AG04450 (cell line): ENCODE results near the gene MICB. TPM values are rescaled to one million over a fixed set of nuclear protein-coding genes. Genes with fewer than 3 reads are reported as not detected.

Source experiments
- CTCF ChIA-PET: fragments of 300-600, 350-600 bp; formaldehyde crosslinking; extraction: SDS; loops from one replicate; lab custom pipeline; 2022; ENCODE audit warnings: antibody characterized with exemption, inconsistent platforms; lab: Charles Lee
- POLR2A ChIA-PET: fragments of 350-600 bp; formaldehyde crosslinking; extraction: SDS; loops from one replicate; lab custom pipeline; 2021; ENCODE audit warnings: antibody characterized with exemption, inconsistent platforms; lab: Yijun Ruan, JAX
- DNase-seq: peaks from one replicate; pipeline ENCODE4 v3.0.0-alpha.2; 2011; ENCODE audit warnings: low read depth, low spot score
- H3K27ac ChIP-seq: one replicate; pipeline ENCODE4 v1.5.1; 2012; ENCODE audit warnings: low read depth, low read length, control low read depth
- H3K27me3 ChIP-seq: one replicate; pipeline ENCODE4 v1.6.0; 2012; ENCODE audit warnings: low read length; ENCODE audit not compliant: control insufficient read depth, insufficient read depth
- H3K4me3 ChIP-seq: 2 replicates; pipeline ENCODE4 v1.5.1; 2011; ENCODE audit warnings: mild to moderate bottlenecking, low read depth, low read length, control low read depth
- H3K9me3 ChIP-seq: 2 replicates; pipeline ENCODE4 v1.5.1; 2012; ENCODE audit warnings: low read length; ENCODE audit not compliant: control insufficient read depth, insufficient read depth
- CTCF ChIP-seq: IDR thresholded peaks from 2 replicates; pipeline ENCODE4 v1.5.1; 2011; ENCODE audit warnings: low read depth, low read length, control low read depth, inconsistent platforms
- polyA plus RNA-seq: library from polyadenylated mRNA; depleted of rRNA; stranded (reverse); fragments of >200 nt; gene quantifications from 2 replicates; pipeline ENCODE4 v1.2.3, GENCODE V29; 2011

The MICB gene
- polyA plus RNA-seq, 1 experiment, result 17.9 TPM

DNA sequence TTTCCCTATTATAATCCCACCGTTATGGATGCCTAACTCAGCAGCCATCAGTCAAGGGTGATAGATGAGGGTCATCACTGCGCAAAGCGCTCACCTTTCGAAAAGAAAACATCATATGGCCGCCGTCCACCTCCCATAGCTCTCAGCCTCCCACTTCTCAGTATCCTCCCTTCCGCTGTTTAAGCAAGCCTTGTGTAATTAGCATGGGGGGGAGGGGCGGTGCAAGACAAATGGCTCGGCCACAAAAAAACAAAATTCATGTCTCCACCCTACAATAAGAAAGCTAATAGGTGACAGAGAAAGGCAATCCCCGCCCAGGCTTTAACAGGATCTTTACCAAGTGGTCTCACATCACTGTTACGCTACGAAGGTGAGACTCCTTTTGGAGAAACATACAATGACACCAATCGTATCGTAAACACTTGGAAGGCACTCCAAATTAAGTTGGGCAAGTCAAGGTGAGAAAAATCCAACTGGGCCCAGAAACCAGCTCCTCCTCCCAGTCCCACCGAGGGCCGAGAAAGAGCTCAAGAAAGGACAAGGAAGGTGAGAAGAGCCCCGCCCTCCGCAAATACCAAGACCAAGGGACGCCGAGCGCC lies 43.2 kb downstream of the MICB start:
- POLR2A ChIA-PET, result interaction anchor here (0.5 to 2.2 kb wide), 9 partner anchors 9 to 79 kb away, joined by 3 to 24 read pairs (median 4); partner anchors contain the start of gene MCCD1
- CTCF ChIA-PET, result interaction anchor here (0.6 to 14.1 kb wide), 5 partner anchors 39 to 120 kb away, joined by 4 to 388 read pairs (median 6); partner anchors contain the start of genes C6orf47 and NCR3

DNA sequence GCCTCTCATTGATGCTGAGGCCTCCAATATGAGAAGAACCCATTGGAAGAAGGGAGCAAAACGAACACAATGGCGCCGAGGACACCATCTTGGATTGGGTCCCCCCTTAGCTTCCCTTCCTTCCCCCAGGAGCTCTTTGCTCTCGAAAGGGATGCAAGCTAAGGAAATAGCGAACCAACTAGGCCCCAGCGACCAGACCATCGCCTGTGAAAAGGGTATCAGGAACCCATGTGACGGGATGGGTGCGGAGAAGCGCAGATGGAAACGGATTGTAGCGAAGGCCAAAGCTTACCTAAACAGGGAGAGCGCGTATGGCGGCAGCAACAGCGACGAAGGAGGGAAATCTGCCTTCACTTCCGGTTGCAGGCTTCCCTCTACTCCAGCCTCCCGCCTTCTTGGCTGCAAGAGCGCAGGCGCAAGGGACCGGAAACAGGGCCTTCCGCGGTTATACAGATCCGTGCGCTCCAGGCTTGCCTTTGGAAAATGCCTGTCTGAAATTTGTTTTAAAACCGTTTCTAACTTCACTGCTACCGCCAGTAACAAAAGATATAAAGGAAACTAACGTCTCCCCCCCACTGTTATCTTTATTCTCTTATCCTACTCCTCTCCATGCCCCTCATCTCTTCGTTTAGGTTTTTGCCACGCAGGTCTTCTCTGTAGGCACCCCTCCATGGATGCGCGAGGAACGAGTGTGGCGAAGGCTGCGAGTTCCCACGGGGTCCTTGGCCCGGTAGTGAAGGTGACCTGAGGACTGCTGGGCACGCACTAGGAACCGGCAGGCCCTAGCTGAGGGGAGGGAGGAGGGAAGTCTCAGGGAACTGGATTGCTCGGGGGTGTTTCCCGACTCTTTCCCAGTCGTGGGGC lies 43.9 kb downstream of the MICB start, which contains the start of gene DDX39B:
Gene DDX39B (minus strand): TSS at position 346 of the 864 bp plus-strand sequence. CDS start 1,471 bp downstream, outside the sequence.
- Histone ChIP-seq H3K4me3 (peak within 1 kb of the TSS; percentile 92), H3K9me3 (no peaks in the 10 kb centered on the region), H3K27me3 (no peaks in the 10 kb centered on the region), H3K27ac (peak within 1 kb of the TSS; percentile 95)
- POLR2A ChIA-PET, result interaction anchor here (1.0 to 2.2 kb wide), 8 partner anchors 10 to 79 kb away, joined by 3 to 24 read pairs (median 5); partner anchors contain the start of gene MCCD1
- CTCF ChIA-PET, result interaction anchor here (0.7 to 14.1 kb wide), 5 partner anchors 39 to 863 kb away, joined by 3 to 388 read pairs (median 5); partner anchors contain the start of gene NCR3
- DNase-seq, result peak; percentile 93
- TF ChIP-seq CTCF, result no peak

More for the DNA sequence above, 43.2 kb downstream of the MICB start:
- Histone ChIP-seq H3K27me3 (no peaks in the 10 kb centered on the region), H3K9me3 (no peaks in the 10 kb centered on the region), H3K27ac (peak overlapping the region; percentile 95), H3K4me3 (peak overlapping the region; percentile 92)
- no peak for TF ChIP-seq CTCF
- no peak for DNase-seq

DNA sequence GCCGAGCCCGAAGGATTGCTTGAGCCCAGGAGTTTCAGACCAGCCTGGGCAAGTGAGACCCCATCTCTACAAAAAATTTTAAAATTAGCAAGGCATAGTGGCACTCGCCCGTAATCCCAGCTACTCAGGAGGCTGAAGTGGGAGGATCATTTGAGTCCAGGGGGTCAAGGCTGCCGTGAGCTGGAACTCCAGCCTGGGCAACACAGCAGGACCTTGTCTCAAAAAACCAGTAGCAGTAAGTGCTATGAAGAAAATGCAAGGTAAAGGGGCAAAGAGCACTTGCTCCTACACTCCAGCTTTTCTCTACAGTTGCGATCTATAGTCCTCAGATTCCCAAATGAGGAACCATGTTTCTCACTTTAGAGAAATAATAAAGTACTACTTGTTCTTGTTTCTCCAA lies 45.7 kb downstream of the MICB start:
- TF ChIP-seq CTCF, result no peak
- ChIA-PET POLR2A (no interaction called here), CTCF (interaction anchor here (1.0 to 14.1 kb wide), 2 partner anchors 37 to 54 kb away, joined by 4 to 388 read pairs; partner anchors contain the start of gene NCR3)

GRCh38 chr6:31544676-31545075 lies 46.7 kb downstream of the MICB start:
- CTCF ChIA-PET, result interaction anchor here (0.5 to 14.1 kb wide), 2 partner anchors 52 to 53 kb away, joined by 3 to 388 read pairs; partner anchors contain the start of gene NCR3
- DNase-seq, result no peak
- H3K4me3 ChIP-seq, result no peak overlapping the region
- POLR2A ChIA-PET, result no interaction called here
- TF ChIP-seq CTCF, result no peak
- H3K27me3 ChIP-seq, result no peaks in the 10 kb centered on the region
- peaks cover 3% of the 10 kb centered on the region; the same call in 1 of the 2 replicates for H3K9me3 ChIP-seq
- no peak overlapping the region for H3K27ac ChIP-seq

More for the DNA sequence above, 45.7 kb downstream of the MICB start:
- H3K9me3 ChIP-seq, result peaks cover 3% of the 10 kb centered on the region; the same call in 1 of the 2 replicates
- H3K27me3 ChIP-seq, result no peaks in the 10 kb centered on the region
- H3K27ac ChIP-seq, result no peak overlapping the region
- H3K4me3 ChIP-seq, result no peak overlapping the region
- DNase-seq, result no peak
